Measurements from ENCODE around the gene GRIA3.
"Not testable (repeated sequence)": the region's sequence is repeated elsewhere in the genome, so short reads cannot be mapped to it uniquely, and the experiment has no call there.

GRIA3 gene

GRCh38 chrX:123386196-123386595 lies 202.1 kb downstream of the GRIA3 start:
- not testable (repeated sequence) for DNase-seq

DNA sequence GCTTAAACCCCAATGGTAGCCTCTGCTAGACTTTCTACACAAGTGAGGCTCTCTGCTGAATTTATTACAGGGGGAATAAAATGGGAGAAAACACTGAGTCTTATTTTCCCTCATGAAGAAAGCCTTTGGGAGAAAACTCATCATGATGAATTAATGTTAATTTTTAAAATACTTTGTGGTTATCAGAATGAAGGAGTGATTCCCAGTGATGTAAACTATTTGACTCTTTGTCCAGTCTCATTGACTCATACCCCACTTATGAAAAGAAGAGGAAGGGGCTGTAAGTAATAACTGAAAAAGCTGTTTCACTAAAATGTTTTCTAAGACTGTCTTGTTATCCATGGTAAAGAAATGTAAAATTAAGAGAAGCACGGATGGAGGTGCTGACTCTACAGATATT lies 208.8 kb downstream of the GRIA3 start:
- no peak for DNase-seq

- DNase-seq: no peak
Observed at GRCh38 chrX:123399709-123400108, 215.6 kb downstream of the GRIA3 start.

DNA sequence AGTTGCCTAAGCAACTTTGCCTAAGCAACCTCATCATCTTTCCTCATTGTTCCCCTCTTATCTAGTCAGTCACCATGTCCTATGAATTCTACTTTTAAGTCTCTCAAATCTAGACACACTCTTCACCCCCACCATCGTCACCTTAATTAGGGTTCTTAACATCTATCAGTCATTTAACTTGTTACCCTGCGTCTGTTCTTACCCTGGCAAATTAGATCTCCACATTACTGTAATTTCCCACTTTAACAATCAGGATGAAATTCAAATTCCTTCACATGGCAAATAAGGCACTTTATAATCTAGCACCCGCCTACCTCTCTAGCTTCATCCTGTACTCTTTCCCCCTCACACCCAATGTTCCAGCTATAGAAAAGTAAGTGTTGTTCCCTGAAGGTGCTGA lies 221.2 kb downstream of the GRIA3 start:
- no peak for DNase-seq

DNA sequence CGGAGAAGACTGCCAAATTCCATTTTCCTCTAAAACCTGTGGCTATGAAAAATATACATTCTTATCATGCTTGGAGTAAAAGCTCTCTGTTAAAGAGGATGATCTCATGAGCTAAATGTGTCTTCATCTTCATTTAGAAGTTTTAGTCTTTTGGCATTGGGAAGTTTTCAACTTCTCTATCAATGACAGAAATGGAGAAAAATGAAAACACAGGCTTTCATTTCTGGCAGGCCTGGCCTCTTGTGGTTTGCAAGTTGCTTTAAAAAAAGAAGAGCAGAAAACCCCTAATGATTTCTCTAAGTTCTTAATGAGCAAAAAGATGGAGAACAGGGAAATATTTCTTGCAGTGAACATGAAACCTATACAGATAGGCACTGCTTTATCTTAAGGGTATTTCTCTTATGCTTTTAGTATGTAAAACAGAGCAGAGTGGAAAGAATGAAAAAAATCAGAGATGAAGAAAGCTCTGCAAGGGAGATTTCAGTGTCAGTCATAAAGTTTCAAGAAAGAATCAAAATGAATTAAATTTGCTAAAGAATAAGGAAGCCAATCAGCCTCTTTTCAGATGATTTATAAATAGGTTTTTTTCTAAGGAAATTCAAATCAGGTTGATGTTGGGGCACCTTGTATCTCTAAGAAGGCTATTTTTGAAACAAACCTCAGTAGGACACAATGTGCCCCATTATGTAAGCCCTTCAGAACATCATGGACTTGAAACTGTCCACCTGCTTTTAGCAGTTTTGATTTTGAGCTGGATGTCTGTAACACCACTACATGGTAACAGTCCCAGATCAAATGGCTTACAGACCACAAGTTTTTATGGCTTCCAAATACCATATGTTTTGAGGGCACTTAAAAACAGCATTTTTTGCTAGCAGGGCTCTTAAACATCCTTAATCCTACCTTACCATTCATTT lies 225.0 kb downstream of the GRIA3 start:
- DNase-seq: no peak

DNA sequence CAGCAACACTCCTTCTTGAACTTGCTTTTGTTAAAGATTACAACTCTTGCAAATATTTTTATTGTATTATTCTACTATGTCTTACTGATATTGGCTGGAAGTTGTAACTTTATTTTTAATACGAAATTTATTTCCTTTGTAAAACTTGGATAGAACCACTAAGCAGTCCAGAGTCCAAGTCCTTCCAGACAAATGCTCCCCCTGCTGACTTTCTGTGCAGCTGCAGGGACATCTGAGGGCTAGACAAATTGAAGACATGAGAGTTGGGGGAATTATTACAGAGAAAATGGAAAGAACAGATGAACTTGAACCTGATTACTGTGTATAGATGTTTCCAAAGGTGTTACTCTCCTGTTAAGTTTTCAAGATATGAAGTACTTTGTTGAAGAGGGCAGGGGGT lies 238.8 kb downstream of the GRIA3 start:
- no peak for DNase-seq

DNA sequence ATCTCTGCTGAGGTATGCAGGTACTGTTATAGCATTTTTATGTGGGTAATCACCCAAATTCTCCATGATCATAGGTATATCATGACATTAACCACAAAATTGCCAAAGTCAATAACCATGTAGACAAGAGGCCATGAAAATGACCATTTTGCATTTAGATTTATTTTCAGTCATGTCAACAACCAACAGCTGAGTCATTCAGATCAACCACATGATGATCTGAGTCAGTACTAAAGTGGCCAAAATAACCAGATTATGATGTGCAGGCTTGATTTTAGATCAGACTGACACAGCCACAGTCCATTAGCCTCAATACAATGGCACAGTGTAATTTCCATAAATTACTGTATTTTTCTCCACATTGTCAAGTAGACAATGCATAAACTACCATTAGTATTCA lies 240.5 kb downstream of the GRIA3 start:
- DNase-seq: no peak

DNA sequence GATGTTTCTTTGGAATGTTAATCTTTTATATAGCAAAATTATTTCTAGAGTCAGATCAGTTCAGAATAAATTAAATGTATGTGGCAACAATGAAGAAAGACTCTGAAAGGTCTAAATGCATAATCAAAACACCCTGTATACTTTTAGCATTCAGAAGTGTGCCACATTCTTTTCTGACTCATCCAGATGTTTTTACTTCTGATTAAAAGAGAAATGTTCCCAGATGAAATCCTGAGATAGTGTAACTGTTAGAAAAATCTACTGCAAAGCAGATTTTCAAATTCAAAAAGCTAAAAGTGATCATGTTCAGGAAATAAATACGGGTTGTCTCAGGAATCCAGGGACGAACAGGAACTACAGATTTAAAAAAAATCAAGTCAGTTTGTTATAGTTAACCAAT lies 241.4 kb downstream of the GRIA3 start:
- no peak for DNase-seq

- DNase-seq: no peak
Observed at GRCh38 chrX:123425904-123426303, 241.8 kb downstream of the GRIA3 start.

- DNase-seq: no peak
Observed at GRCh38 chrX:123432361-123433150, 248.5 kb downstream of the GRIA3 start.

GRCh38 chrX:123436512-123437136 lies 252.5 kb downstream of the GRIA3 start:
- DNase-seq: no peak

DNA sequence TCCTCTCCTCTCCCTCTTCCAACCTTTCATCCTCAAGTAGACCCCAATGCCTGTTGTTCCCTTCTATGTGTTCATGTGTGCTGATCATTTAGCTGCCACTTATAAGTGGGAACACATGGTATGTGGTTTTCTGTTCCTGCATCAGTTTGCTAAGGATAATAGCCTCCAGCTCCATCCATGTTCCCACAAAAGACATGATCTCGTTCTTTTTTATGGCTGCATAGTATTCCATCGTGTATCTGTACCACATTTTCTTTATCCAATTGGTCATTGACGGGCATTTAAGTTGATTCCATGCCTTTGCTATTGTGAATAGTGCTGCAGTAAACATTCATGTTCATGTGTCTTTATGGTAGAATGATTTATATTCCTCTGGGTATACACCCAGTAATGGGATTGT lies 255.8 kb downstream of the GRIA3 start:
- not testable (repeated sequence) for DNase-seq

- DNase-seq: no peak
Observed at GRCh38 chrX:123442764-123443163, 258.7 kb downstream of the GRIA3 start.

DNA sequence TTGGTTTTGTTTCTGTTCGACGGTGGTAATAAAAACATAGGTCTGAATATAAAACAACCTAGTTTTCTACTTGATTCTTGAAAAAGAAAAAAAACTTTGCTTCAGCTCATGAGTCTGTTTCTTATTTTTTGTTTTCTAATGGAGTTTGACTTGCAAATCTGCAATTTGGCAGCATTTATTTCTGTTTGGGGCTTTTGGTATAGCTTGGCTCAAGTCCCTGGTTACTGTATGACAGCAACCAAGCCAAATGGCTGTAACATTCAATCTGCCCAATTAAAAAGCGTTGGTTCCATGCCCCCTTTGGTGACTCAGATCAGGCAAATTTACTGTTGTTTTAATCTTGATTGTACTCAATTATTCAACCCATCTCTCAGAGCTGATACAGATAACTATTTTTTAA lies 263.4 kb downstream of the GRIA3 start:
- DNase-seq: no peak

GRCh38 chrX:123449335-123449734 lies 265.3 kb downstream of the GRIA3 start:
- DNase-seq: no peak

GRCh38 chrX:123450222-123450621 lies 266.1 kb downstream of the GRIA3 start:
- no peak for DNase-seq

- DNase-seq: no peak
Observed at GRCh38 chrX:123454712-123455431, 270.8 kb downstream of the GRIA3 start.

DNA sequence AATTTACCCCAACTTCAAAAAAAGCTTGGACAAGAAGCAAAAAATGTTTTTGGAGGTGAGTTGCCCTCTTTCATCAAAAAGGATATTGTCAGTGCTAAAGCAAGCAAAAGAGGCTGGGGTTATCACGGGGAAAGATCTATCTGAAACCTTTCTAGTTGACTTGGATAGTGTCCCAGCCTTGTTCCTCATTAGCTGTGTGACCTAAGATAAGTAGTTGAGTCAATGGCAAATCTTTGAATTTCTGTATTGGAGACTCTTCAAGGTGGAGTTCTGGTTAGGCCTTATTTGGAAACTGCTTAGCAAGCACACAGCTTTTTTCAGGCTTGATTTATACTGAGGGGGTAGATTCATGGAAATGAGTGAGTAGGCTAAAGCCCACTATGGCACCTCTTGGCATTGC lies 271.6 kb downstream of the GRIA3 start:
- DNase-seq: no peak

- no peak for DNase-seq
Observed at GRCh38 chrX:123464709-123465108, 280.6 kb downstream of the GRIA3 start.

DNA sequence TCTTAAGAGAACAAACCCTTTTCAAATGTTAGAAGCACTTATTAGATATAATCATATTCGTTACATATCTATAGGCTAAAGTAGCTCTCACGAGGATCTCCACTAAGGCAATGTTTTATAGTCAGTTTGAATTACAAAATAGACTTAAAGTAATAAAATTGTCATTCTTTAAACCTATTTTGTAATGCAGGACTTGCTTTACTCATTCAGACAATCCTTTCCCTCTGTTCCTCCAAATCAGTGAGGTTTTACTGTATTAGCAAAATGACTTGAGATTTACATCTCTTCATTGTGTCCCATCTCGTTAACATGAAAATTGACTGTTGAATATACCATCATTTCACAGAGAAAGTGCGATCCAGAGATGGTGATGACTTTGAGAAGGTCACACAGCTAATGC lies 284.4 kb downstream of the GRIA3 start:
- no peak for DNase-seq

DNA sequence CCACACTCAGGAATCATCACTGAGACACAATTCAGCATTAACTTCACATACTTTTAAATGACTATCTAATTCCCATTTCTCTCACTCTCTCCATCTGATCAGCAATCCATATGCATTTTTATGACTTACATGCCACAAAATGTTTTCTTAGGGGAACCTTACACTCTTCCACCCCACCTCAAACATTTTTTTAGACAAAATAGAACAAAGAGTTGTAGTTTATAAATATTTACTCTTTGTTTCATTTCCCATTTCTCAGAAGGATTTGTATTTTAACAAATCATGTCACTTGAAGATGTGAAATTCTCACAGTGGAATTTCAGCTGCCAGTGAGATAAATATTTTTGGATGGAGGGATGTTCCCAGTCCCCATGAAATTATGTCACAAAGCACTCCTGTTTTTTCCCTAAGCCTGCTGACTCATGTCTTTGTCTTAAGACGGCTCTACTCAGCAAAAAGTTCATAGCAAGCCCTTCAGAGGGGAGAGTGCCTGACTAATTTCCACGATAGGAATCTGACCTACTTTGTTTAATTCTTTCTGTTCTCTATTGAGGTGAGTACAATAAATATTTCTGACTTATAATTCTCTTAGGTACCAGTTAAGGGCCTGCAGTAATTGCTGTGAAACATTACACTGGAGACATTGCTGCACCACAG lies 291.1 kb downstream of the GRIA3 start:
- DNase-seq: no peak

GRCh38 chrX:123476611-123477219 lies 292.6 kb downstream of the GRIA3 start:
- DNase-seq: no peak
